ENCODE data around the gene TTC28. TPM values are rescaled to one million over a fixed set of nuclear protein-coding genes. Genes with fewer than 3 reads are reported as not detected.
"Not testable (repeated sequence)": the region's sequence is repeated elsewhere in the genome, so short reads cannot be mapped to it uniquely, and the experiment has no call there.

Gene TTC28
- total RNA-seq, 1 donor from 2014 or later: 5.5 TPM

- no peak for ATAC-seq
Observed at GRCh38 chr22:28402539-28402938, 277.1 kb downstream of the TTC28 start.

DNA sequence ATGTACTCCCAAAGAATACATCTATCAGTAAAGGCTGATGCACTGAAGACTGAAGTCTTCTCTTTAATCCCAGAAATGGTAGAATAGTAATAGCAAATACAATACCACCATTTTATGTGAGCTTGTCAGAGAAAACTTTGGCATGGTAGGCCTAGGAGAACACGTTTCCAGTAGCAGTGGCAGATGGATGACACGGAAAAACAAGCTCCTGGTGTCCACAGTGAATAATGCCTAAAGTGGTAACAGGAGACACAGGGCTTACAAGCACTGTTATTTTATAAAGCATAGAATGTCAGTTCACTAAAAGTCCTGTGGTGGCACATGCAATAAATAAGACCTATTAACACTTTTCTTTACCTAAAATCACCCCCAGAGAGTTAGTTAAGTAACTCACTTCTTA, 277.6 kb downstream of the TTC28 start:
- no peak for ATAC-seq

- no peak for ATAC-seq
Observed at GRCh38 chr22:28398981-28399380, 280.7 kb downstream of the TTC28 start.

- no peak for ATAC-seq
Observed at GRCh38 chr22:28398355-28398754, 281.3 kb downstream of the TTC28 start.

DNA sequence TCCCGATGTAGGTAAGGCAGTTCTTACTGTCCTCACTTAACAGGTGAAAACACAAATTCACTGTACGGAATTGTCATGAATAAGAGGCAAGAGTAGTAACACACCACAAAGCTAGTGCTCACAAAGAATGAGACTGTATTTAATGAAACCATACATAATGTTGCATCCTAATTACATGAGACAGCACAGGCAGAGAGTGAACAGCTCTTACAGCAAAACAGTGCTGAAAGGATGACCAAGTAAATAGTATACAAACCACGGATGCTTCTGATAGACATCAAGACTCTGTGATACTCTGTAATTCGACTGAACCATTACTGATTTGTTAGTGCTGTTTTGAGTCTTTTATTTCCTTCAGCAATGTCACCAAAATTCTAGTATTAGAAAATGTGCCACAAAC, 282.3 kb downstream of the TTC28 start:
- no peak for ATAC-seq

GRCh38 chr22:28395920-28396753, 283.5 kb downstream of the TTC28 start:
- ATAC-seq: no peak

- ATAC-seq: no peak
Observed at GRCh38 chr22:28395520-28395919, 284.1 kb downstream of the TTC28 start.

DNA sequence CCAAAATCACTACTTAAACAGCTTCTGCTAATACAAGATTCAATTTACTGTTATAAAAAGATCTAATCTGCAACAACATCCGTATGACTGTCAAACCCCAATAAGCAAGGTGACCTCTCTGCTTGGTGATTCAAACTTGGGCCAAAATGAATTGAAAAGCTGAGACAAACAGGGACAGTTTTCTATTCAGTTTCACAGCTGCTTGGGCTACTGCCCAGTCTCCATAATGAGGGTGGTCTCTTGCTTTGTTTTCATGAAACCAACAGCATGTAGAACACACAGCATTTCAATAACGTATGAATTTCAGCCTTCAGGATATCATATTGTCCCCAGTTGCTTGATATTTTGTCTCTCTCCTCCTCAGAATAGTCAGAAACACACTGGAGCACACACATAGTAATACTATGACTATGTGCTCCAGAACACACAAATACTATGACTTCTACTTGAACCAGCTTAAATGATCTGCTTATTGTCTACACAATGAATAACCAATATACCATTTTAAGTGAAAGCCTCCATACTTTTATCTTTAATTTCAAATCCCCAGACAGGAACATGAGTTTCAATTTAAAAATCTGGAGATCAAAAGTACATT, 285.0 kb downstream of the TTC28 start:
- ATAC-seq: no peak

GRCh38 chr22:28381429-28382167, 298.0 kb downstream of the TTC28 start:
- ATAC-seq: no peak

- ATAC-seq: no peak
Observed at GRCh38 chr22:28379951-28380350, 299.7 kb downstream of the TTC28 start.

GRCh38 chr22:28379075-28379779, 300.4 kb downstream of the TTC28 start:
- ATAC-seq: no peak

DNA sequence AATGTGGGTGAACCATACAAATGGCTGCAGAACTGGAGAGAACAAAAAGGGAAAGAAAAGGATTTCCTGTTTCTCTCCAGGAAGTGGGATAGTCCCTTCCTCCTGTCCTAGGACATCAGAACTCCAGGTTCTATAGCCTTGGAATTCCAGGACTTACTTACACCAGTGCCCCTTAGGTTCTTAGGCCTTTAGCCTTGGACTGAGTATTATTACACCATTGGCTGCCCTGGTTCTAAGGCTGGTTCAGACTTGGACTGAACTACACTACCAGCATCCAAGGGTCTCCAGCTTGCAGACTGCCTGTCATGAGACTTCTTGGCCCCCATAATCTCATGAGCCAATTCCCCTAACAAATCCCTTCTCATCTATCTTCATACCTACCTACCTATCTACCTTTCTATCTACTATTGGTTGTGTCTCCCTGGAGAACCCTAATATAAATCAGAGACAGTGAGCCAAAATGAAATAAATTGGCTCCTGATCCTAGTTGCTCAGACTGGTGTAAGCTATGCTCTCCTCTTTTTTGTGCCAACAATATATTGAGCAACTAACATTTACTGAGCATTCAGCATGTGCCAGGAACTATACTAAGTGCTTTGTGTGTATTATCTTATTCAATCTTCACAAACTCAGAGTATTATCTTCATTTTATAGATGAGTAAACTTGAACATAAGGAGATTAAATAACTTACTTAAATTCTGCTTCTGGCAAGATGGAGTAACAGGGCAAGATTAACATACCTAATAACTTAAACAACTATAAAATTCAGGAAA, 303.7 kb downstream of the TTC28 start:
- peak; percentile 72 for ATAC-seq

GRCh38 chr22:28373831-28374230, 305.8 kb downstream of the TTC28 start:
- ATAC-seq: no peak

- no peak for ATAC-seq
Observed at GRCh38 chr22:28369854-28370253, 309.8 kb downstream of the TTC28 start.

GRCh38 chr22:28366856-28367255, 312.8 kb downstream of the TTC28 start:
- ATAC-seq: no peak

- no peak for ATAC-seq
Observed at GRCh38 chr22:28365371-28365770, 314.3 kb downstream of the TTC28 start.

DNA sequence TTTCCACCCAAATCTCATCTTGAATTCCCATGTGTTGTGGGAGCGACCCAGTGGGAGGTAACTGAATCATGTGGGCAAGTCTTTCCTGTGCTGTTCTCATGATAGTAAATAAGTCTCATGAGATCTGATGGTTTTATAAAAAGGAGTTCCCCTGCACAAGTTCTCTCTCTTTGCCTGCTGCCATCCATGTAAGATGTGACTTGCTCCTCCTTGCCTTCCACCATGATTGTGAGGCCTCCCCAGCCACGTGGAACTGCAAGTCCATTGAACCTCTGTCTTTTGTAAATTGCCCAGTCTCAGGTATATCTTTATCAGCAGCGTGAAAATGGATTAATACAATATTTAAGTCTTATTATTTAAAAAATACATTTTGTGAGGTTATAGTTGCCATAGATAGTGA, 315.5 kb downstream of the TTC28 start:
- not testable (repeated sequence) for ATAC-seq

- no peak for ATAC-seq
Observed at GRCh38 chr22:28360939-28361338, 318.7 kb downstream of the TTC28 start.

DNA sequence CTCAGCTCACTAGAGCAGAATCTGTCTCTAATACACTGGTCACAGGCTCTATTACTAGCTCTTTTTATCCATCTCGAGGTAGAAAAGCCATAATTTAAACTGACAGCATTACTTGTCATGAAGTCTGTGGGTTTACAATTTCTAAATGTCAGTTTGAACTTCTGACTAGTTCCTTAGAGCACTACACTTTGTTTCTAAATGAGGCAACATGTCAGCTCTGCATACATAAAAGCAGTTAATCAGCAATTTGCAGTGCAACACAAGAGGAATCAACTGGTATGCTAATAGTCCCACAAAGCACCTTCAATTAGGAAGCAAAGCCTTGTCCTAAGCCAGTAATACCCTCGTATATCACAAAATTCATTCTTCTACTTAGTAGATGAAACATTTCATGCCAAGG, 321.3 kb downstream of the TTC28 start:
- ATAC-seq: no peak

DNA sequence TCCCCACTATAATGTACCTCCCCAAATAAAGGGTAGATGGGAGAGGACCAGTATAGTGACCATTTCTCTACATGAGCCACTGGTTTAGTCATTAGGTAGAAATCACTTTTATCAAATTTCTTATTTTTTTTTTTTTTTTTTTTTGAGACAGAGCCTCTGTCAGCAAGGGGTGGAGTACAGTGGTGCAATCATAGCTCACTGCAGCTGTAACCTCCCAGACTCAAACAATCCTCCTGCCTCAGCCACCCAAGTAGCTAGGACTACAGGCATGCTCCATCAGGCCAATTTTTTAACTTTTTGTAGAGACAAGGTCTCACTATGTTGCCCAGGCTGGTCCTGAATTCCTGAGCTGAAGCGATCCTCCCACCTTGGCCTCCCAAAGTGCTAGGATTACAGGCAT, 322.4 kb downstream of the TTC28 start:
- no peak for ATAC-seq

GRCh38 chr22:28351476-28351875, 328.2 kb downstream of the TTC28 start:
- ATAC-seq: no peak
